GM12878 (cell line): ENCODE data around the gene GH1.
"Not testable (repeated sequence)": the region's sequence is repeated elsewhere in the genome, so short reads cannot be mapped to it uniquely, and the experiment has no call there.

Experiments
- BACH1 ChIP-seq: fragments of 450-650 bp; IDR thresholded peaks from 2 replicates; pipeline ENCODE4 v1.6.1; 2017; ENCODE audit warnings: mild to moderate bottlenecking, borderline replicate concordance
- CTCF ChIP-seq, 3 experiments: IDR thresholded peaks in 2 of 3; conservative IDR thresholded peaks in 1 of 3; 2 replicates each; pipeline ENCODE4 v1.5.1; 2011; ENCODE audit warnings: low read depth in 3 of 3, low read length in 3 of 3, mild to moderate bottlenecking in 3 of 3, control low read depth in 2 of 3, moderate library complexity in 2 of 3, inconsistent platforms in 1 of 3, mixed read lengths in 1 of 3; ENCODE audit not compliant: control insufficient read depth in 2 of 3, insufficient read depth in 1 of 3; ENCODE audit errors: extremely low read depth in 1 of 3
- EZH2 ChIP-seq: IDR thresholded peaks from 2 replicates; pipeline ENCODE4 v1.6.1; 2012; ENCODE audit warnings: low read depth, mild to moderate bottlenecking, control low read depth, inconsistent platforms, low read length, borderline replicate concordance; ENCODE audit not compliant: control insufficient read depth
- GABPA ChIP-seq: IDR thresholded peaks from 2 replicates; pipeline ENCODE4 v1.6.1; 2014; ENCODE audit warnings: antibody characterized with exemption, low read depth, mild to moderate bottlenecking, inconsistent platforms
- HDAC6 ChIP-seq: fragments of 200-600 bp; sonication (generic); IDR thresholded peaks from one replicate; pipeline ENCODE4 v1.8.0; 2017; ENCODE audit warnings: antibody characterized with exemption; ENCODE audit not compliant: unreplicated experiment
- MAX ChIP-seq: IDR thresholded peaks from 2 replicates; pipeline ENCODE4 v1.6.1; 2012; ENCODE audit warnings: low read depth, low read length, improper control_type of control experiment
- POLR2A ChIP-seq: IDR thresholded peaks from 2 replicates; pipeline ENCODE4 v1.6.1; 2011; ENCODE audit warnings: low read depth, mild to moderate bottlenecking, low read length
- RELB ChIP-seq: fragments of 450-650 bp; IDR thresholded peaks from 2 replicates; pipeline ENCODE4 v1.6.1; 2017; ENCODE audit warnings: low read depth, mild to moderate bottlenecking, moderate library complexity
- SP1 ChIP-seq: IDR thresholded peaks from one replicate; pipeline ENCODE4 v1.6.1; 2011; ENCODE audit warnings: low read depth, low read length
- TAF1 ChIP-seq: IDR thresholded peaks from 2 replicates; pipeline ENCODE4 v1.6.1; 2011; ENCODE audit warnings: mild to moderate bottlenecking, low read depth, low read length, borderline replicate concordance

- not testable (repeated sequence) for TF ChIP-seq TAF1, BACH1, SP1, GABPA, EZH2, MAX, HDAC6, POLR2A, RELB
- TF ChIP-seq CTCF (IDR thresholded peaks at IDR 0.05 in 2 of 3, conservative IDR thresholded peaks at IDR 0.05 in 1 of 3; ENCODE audit: control insufficient read depth in 2 of 3, extremely low read depth in 1 of 3, insufficient read depth in 1 of 3, low read depth in 3 of 3, low read length in 3 of 3), result peak in 1 of 3 experiments; percentile 23; a peak in 1 of 6 replicates
These were observed 48.9 kb downstream of the GH1 start for GRCh38 chr17:63869491-63870291.
